Panc1 (cell line): ENCODE data around the gene CRELD1. TPM values are rescaled to one million over a fixed set of nuclear protein-coding genes. Genes with fewer than 3 reads are reported as not detected.

Experiments used
- ATAC-seq: fragments of 200-7000 bp; cut with Tn5 transposase; 2 replicates; pipeline ENCODE4 v1.9.1; 2020; ENCODE audit warnings: mild to moderate bottlenecking, moderate library complexity
- BruUV-seq: library from RNA; stranded (reverse); fragments of 400-500 nt; replicated peaks from 2 replicates; lab custom pipeline; 2021; lab: Mats Ljungman, UMichigan
- CTCF ChIA-PET: fragments of 300-600 bp; sonication (Branson Sonifier 250); formaldehyde crosslinking; loops from one replicate; lab custom pipeline; 2022; ENCODE audit warnings: antibody characterized with exemption; lab: Charles Lee
- POLR2A ChIA-PET: fragments of 300-600 bp; sonication (Branson Sonifier 250); formaldehyde crosslinking; loops from one replicate; lab custom pipeline; 2022; ENCODE audit warnings: antibody characterized with exemption; lab: Charles Lee
- DNase-seq: peaks from one replicate; pipeline ENCODE4 v3.0.0-alpha.2; 2010; ENCODE audit warnings: low read depth, low spot score
- H3K27ac ChIP-seq: 2 replicates; pipeline ENCODE4 v1.5.1; 2011; ENCODE audit warnings: mild to moderate bottlenecking, low read length, inconsistent platforms
- H3K27me3 ChIP-seq: fragments of 200-500 bp; sonication (Bioruptor generic); 2 replicates; pipeline ENCODE4 v1.6.0; 2014; ENCODE audit warnings: low read length, inconsistent platforms; ENCODE audit not compliant: control insufficient read depth, insufficient read depth
- H3K36me3 ChIP-seq: fragments of 200-500 bp; sonication (Bioruptor generic); 2 replicates; pipeline ENCODE4 v1.5.1; 2014; ENCODE audit warnings: inconsistent platforms, mild to moderate bottlenecking, low read length, moderate library complexity; ENCODE audit not compliant: control insufficient read depth, insufficient read depth
- H3K4me1 ChIP-seq: 2 replicates; pipeline ENCODE4 v1.5.1; 2011; ENCODE audit warnings: inconsistent platforms, mild to moderate bottlenecking, low read length, moderate library complexity; ENCODE audit not compliant: control insufficient read depth, insufficient read depth
- H3K4me3 ChIP-seq, 2 experiments: 2 replicates each; pipeline ENCODE4 v1.5.1; 2011 to 2012; ENCODE audit warnings: low read depth in 2 of 2, low read length in 2 of 2, mild to moderate bottlenecking in 2 of 2, inconsistent platforms in 1 of 2, moderate library complexity in 1 of 2
- H3K9me3 ChIP-seq: fragments of 200-500 bp; sonication (Bioruptor generic); 2 replicates; pipeline ENCODE4 v1.5.1; 2014; ENCODE audit warnings: low read depth, mild to moderate bottlenecking, inconsistent platforms, low read length, moderate library complexity; ENCODE audit not compliant: control insufficient read depth, insufficient read depth
- CTCF ChIP-seq: fragments of 450-650 bp; IDR thresholded peaks from 2 replicates; pipeline ENCODE4 v1.5.1; 2017; ENCODE audit warnings: mild to moderate bottlenecking
- POLR2AphosphoS5 ChIP-seq: IDR thresholded peaks from 2 replicates; pipeline ENCODE4 v1.6.1; 2012; ENCODE audit warnings: mild to moderate bottlenecking, low read depth, low read length, moderate library complexity
- SIN3A ChIP-seq: IDR thresholded peaks from 2 replicates; pipeline ENCODE4 v1.6.1; 2012; ENCODE audit warnings: low read depth, mild to moderate bottlenecking, low read length, moderate library complexity, borderline replicate concordance; ENCODE audit not compliant: insufficient read depth
- TCF7L2 ChIP-seq: IDR thresholded peaks from 2 replicates; pipeline ENCODE4 v1.6.1; 2011; ENCODE audit warnings: mild to moderate bottlenecking, low read depth, low read length, inconsistent platforms
- in situ Hi-C: cut with HindIII; loops from 2 replicates; pipeline ENCODE4 v1.10.0; 2016; ENCODE audit warnings: low sequenced_read_pairs, low pct_unique_long_range_greater_than_20kb
- intact Hi-C: fragments of 100-400 bp; cut with micrococcal nuclease; formaldehyde crosslinking; loops from one replicate; pipeline ENCODE4 v1.10.0; 2022; ENCODE audit not compliant: unreplicated experiment
- total RNA-seq: library from RNA; stranded (reverse); gene quantifications from one replicate; pipeline ENCODE4 v1.2.1, GENCODE V29; 2021; ENCODE audit not compliant: unreplicated experiment
- TF ChIP-seq, protein P1 (sequence below), 2 experiments: IDR thresholded peaks; 2 replicates each; pipeline ENCODE4 v1.6.1; 2011 to 2012; ENCODE audit warnings: low read depth in 2 of 2, control low read depth in 1 of 2, low read length in 1 of 2, mild to moderate bottlenecking in 1 of 2, moderate library complexity in 1 of 2; ENCODE audit not compliant: insufficient read depth in 1 of 2

The CRELD1 gene
- total RNA-seq, 1 experiment from 2014 or later, result 15.4 TPM

DNA sequence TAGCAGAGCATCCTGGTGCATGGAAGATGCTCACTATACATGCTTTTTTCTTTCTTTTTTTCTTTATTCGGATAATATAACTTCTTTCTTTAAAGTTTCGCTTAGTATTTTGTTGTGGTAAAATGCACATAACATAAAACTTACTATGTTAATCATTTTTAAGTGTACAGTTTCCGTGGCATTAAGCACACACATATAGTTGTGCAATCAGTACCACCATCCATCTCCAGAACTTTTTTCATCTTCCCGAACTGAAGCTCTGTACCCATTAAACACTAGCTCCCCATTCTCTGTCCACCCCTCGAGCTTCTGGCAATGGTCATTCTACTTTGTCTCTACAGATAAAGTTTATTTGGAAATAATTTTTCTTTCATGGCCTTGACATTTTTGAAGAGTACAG is 44.2 kb upstream of the CRELD1 start:
- H3K4me1 ChIP-seq, result peaks cover 8% of the 10 kb centered on the region
- no peak overlapping the region for H3K4me3 ChIP-seq
- ChIA-PET CTCF (no interaction called here), POLR2A (no interaction called here)
- no peak for TF ChIP-seq CTCF
- TF ChIP-seq SIN3A, result no peak
- TF ChIP-seq POLR2AphosphoS5, result no peak
- TF ChIP-seq TCF7L2, result no peak
- BruUV-seq, result no TSS peak
- peaks cover 8% of the 10 kb centered on the region; the same call in 1 of the 2 replicates for H3K36me3 ChIP-seq
- H3K27ac ChIP-seq, result peak overlapping the region; percentile 69
- ATAC-seq, result no peak
- no peak for DNase-seq
- no peaks in the 10 kb centered on the region for H3K9me3 ChIP-seq
- intact Hi-C loops, result no loop called here
- no peaks in the 10 kb centered on the region for H3K27me3 ChIP-seq
- in situ Hi-C loops, result no loop called here

- TF ChIP-seq POLR2AphosphoS5, result peak; percentile 81
- TF ChIP-seq, protein P1, sequence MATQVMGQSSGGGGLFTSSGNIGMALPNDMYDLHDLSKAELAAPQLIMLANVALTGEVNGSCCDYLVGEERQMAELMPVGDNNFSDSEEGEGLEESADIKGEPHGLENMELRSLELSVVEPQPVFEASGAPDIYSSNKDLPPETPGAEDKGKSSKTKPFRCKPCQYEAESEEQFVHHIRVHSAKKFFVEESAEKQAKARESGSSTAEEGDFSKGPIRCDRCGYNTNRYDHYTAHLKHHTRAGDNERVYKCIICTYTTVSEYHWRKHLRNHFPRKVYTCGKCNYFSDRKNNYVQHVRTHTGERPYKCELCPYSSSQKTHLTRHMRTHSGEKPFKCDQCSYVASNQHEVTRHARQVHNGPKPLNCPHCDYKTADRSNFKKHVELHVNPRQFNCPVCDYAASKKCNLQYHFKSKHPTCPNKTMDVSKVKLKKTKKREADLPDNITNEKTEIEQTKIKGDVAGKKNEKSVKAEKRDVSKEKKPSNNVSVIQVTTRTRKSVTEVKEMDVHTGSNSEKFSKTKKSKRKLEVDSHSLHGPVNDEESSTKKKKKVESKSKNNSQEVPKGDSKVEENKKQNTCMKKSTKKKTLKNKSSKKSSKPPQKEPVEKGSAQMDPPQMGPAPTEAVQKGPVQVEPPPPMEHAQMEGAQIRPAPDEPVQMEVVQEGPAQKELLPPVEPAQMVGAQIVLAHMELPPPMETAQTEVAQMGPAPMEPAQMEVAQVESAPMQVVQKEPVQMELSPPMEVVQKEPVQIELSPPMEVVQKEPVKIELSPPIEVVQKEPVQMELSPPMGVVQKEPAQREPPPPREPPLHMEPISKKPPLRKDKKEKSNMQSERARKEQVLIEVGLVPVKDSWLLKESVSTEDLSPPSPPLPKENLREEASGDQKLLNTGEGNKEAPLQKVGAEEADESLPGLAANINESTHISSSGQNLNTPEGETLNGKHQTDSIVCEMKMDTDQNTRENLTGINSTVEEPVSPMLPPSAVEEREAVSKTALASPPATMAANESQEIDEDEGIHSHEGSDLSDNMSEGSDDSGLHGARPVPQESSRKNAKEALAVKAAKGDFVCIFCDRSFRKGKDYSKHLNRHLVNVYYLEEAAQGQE (IDR thresholded peaks at IDR 0.05; ENCODE audit: insufficient read depth in 1 of 2, low read depth in 2 of 2, low read length in 1 of 2), result no peak
- DNase-seq (peak; percentile 35), ATAC-seq (peak; percentile 91)
- no peaks in the 10 kb centered on the region for H3K27me3 ChIP-seq
- intact Hi-C loops, result no loop called here
- H3K27ac ChIP-seq, result peak within 1 kb of the TSS; percentile 94
- in situ Hi-C loops, result no loop called here
- CTCF ChIA-PET, result no interaction called here
- peaks cover 3% of the 10 kb centered on the region; the same call in 1 of the 2 replicates for H3K4me1 ChIP-seq
- BruUV-seq, result no TSS peak
- H3K9me3 ChIP-seq, result no peaks in the 10 kb centered on the region
- POLR2A ChIA-PET, result no interaction called here
- peaks cover 8% of the 10 kb centered on the region; the same call in 1 of the 2 replicates for H3K36me3 ChIP-seq
- H3K4me3 ChIP-seq, result peak within 1 kb of the TSS; percentile 84 to 90
Measured at GRCh38 chr3:9890249-9891071, 43.2 kb upstream of the CRELD1 start, which contains the start of gene JAGN1. Gene JAGN1, plus strand, starts transcription at chr3:9890610. Its CDS starts 113 bp downstream, at chr3:9890723.
